ENCODE results near the gene ZNF48. TPM values are rescaled to one million over a fixed set of nuclear protein-coding genes. Genes with fewer than 3 reads are reported as not detected.

ZNF48 gene
- total RNA-seq, 1 experiment from 2014 or later, result 12.4 TPM

GRCh38 chr16:30418350-30419181 is 23.3 kb downstream of the ZNF48 start:
- no peak overlapping the region for H3K27ac Mint-ChIP-seq (ENCODE audit: low read depth, unreplicated experiment)
- H3K9me3 Mint-ChIP-seq (ENCODE audit: unreplicated experiment), result no peaks in the 10 kb centered on the region
- ChIA-PET POLR2A (interaction anchor here (0.6 to 2.1 kb wide), 24 partner anchors 8 to 352 kb away, joined by 3 to 22 read pairs (median 5); partner anchors contain the start of genes CD2BP2, DCTPP1, FBRS and PRR14), CTCF (interaction anchor here (0.9 to 4.3 kb wide), 7 partner anchors 10 to 211 kb away, joined by 3 to 25 read pairs (median 4); partner anchors contain the start of genes DCTPP1 and ZNF48)
- DNase-seq (ENCODE audit: unreplicated experiment), result no peak
- intact Hi-C loops (cut with micrococcal nuclease), result no loop called here
- peaks cover 52% of the 10 kb centered on the region for H3K36me3 Mint-ChIP-seq (ENCODE audit: insufficient read depth, unreplicated experiment)
- peaks cover 4% of the 10 kb centered on the region for H3K4me1 Mint-ChIP-seq (ENCODE audit: insufficient read depth, unreplicated experiment)
- peak overlapping the region; percentile 25 for H3K4me3 Mint-ChIP-seq (ENCODE audit: unreplicated experiment)
- BruUV-seq (replicated peaks), result no TSS peak
- H3K27me3 Mint-ChIP-seq (ENCODE audit: insufficient read depth, unreplicated experiment), result no peaks in the 10 kb centered on the region
- no peak for TF ChIP-seq CTCF (IDR thresholded peaks at IDR 0.05; ENCODE audit: unreplicated experiment)

GRCh38 chr16:30421010-30421409 is 25.8 kb downstream of the ZNF48 start:
- Mint-ChIP-seq H3K9me3 (ENCODE audit: unreplicated experiment) (no peaks in the 10 kb centered on the region), H3K27me3 (ENCODE audit: insufficient read depth, unreplicated experiment) (no peaks in the 10 kb centered on the region), H3K27ac (ENCODE audit: low read depth, unreplicated experiment) (no peak overlapping the region), H3K36me3 (ENCODE audit: insufficient read depth, unreplicated experiment) (peaks cover 56% of the 10 kb centered on the region), H3K4me3 (ENCODE audit: unreplicated experiment) (no peak overlapping the region), H3K4me1 (ENCODE audit: insufficient read depth, unreplicated experiment) (peaks cover 9% of the 10 kb centered on the region)
- POLR2A ChIA-PET, result interaction anchor here (0.6 to 2.1 kb wide), 2 partner anchors 9 to 68 kb away, joined by 3 to 5 read pairs; partner anchors contain the start of gene DCTPP1
- TF ChIP-seq CTCF (IDR thresholded peaks at IDR 0.05; ENCODE audit: unreplicated experiment), result no peak
- BruUV-seq (replicated peaks), result no TSS peak
- intact Hi-C loops (cut with micrococcal nuclease), result no loop called here
- no peak for DNase-seq (ENCODE audit: unreplicated experiment)
- CTCF ChIA-PET, result interaction anchor here (0.6 to 4.3 kb wide), 4 partner anchors 9 to 29 kb away, joined by 3 to 25 read pairs (median 6); partner anchors contain the start of gene DCTPP1

- CTCF ChIA-PET, result no interaction called here
- TF ChIP-seq CTCF (IDR thresholded peaks at IDR 0.05; ENCODE audit: unreplicated experiment), result no peak
- Mint-ChIP-seq H3K36me3 (ENCODE audit: insufficient read depth, unreplicated experiment) (peaks cover 48% of the 10 kb centered on the region), H3K4me3 (ENCODE audit: unreplicated experiment) (peak overlapping the region; percentile 56), H3K9me3 (ENCODE audit: unreplicated experiment) (no peaks in the 10 kb centered on the region), H3K4me1 (ENCODE audit: insufficient read depth, unreplicated experiment) (peaks cover 12% of the 10 kb centered on the region), H3K27me3 (ENCODE audit: insufficient read depth, unreplicated experiment) (no peaks in the 10 kb centered on the region), H3K27ac (ENCODE audit: low read depth, unreplicated experiment) (no peak overlapping the region)
- DNase-seq (ENCODE audit: unreplicated experiment), result no peak
- BruUV-seq (replicated peaks), result no TSS peak
- POLR2A ChIA-PET, result interaction anchor here (1.4 kb wide), 1 partner anchor 107 kb away, joined by 4 read pairs; the partner anchor contains the start of gene ZNF747
- intact Hi-C loops (cut with micrococcal nuclease), result no loop called here
Measured at GRCh38 chr16:30428055-30428454, 32.8 kb downstream of the ZNF48 start.

- no peak for DNase-seq (ENCODE audit: unreplicated experiment)
- intact Hi-C loops (cut with micrococcal nuclease), result no loop called here
- H3K4me1 Mint-ChIP-seq (ENCODE audit: insufficient read depth, unreplicated experiment), result peaks cover 12% of the 10 kb centered on the region
- TF ChIP-seq CTCF (IDR thresholded peaks at IDR 0.05; ENCODE audit: unreplicated experiment), result no peak
- ChIA-PET POLR2A (interaction anchor here (0.6 to 2.1 kb wide), 37 partner anchors 9 to 229 kb away, joined by 3 to 52 read pairs (median 5); partner anchors contain the start of genes CD2BP2, FBRS, PRR14 and SEPHS2), CTCF (interaction anchor here (0.6 to 3.1 kb wide), 42 partner anchors 9 to 1484 kb away, joined by 3 to 31 read pairs (median 4); partner anchors contain the start of genes PRR14, ZNF688, ZNF689 and ZNF747)
- H3K9me3 Mint-ChIP-seq (ENCODE audit: unreplicated experiment), result no peaks in the 10 kb centered on the region
- H3K27ac Mint-ChIP-seq (ENCODE audit: low read depth, unreplicated experiment), result no peak overlapping the region
- no TSS peak for BruUV-seq (replicated peaks)
- no peak overlapping the region for H3K4me3 Mint-ChIP-seq (ENCODE audit: unreplicated experiment)
- H3K36me3 Mint-ChIP-seq (ENCODE audit: insufficient read depth, unreplicated experiment), result peaks cover 40% of the 10 kb centered on the region
- H3K27me3 Mint-ChIP-seq (ENCODE audit: insufficient read depth, unreplicated experiment), result no peaks in the 10 kb centered on the region
Measured at GRCh38 chr16:30429418-30429677, 34.1 kb downstream of the ZNF48 start.
